GM19397 (cell line): ENCODE measurements around the gene EFNA5.

Experiments used
- ATAC-seq: cut with Tn5 transposase; IDR thresholded peaks from one replicate; pipeline ENCODE4 v1.9.1; 2021; ENCODE audit warnings: mild to moderate bottlenecking, moderate library complexity; ENCODE audit not compliant: unreplicated experiment

EFNA5 gene

DNA sequence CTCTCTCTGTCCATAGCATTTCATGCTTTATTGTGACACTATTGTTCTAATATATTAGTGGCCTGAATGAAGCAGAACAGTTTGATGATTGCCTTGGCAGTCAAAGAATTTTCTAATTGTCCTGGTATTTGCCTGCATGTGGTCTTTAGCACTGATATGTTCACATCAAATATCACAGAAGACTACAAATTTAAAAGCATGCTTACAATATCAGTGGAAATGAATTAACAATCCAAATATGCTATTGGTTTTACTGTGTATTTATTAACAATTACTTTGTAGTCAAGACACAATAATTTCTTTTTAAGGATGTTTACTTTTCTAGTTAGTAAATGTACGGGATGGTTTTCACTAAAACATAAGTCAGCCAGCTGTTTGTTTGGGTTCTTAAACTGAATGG, 18.3 kb downstream of the EFNA5 start:
- ATAC-seq: no peak

DNA sequence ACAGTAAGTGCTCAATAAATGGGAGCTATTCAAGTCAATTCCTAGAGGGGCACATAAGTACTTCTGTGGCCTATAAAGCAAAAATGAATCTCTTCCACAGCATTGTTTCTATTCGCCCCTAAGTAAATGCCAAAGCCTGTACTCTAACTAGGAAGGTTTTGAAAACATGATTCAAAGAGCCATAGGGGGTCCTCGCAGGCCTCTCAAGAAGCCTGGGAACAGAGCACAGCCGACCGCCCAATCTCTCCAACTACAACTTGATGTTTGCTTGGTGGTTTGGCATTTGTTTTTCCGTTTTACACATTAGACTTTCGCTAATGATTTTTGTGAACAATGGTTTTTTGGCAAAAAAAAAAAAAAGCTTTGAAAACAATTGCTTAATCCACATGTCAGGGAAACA, 19.4 kb downstream of the EFNA5 start:
- ATAC-seq: no peak

DNA sequence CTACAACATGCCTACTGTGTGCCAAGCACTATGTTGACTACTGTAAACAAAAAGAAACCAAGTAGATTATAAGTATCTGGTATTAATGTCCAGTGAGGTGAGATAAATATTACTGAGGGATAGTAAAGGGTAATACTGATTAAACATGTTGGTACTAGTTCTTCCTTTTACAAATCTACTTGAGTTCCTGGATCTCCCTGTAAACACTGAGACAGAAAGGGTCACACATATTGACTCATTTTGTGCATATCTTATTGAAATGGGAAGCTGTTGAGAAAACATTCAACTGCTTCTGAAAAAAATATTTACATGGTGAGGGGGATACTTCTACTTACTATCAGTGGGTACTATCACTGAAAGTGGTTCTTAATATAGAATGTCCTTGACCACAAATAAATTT, 24.3 kb downstream of the EFNA5 start:
- ATAC-seq: no peak

DNA sequence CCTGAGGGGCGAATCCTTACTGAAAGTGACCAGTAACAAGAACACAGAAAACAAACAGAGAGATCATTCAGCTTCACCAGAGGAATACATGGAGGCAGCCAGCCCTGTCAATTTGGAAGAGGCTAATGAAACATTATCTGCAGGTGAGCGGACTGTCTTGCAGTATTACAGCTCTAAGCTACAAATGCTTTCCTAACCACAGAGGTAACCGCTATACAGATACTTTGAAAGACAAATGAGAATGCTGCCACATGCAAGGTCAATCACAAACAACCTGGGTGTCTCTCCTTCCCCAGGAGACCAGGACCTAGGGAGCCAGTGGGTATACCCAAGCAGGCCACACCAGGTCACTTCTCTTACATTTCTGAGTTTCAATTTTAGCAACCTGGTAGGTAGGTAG, 30.2 kb downstream of the EFNA5 start:
- ATAC-seq: no peak

DNA sequence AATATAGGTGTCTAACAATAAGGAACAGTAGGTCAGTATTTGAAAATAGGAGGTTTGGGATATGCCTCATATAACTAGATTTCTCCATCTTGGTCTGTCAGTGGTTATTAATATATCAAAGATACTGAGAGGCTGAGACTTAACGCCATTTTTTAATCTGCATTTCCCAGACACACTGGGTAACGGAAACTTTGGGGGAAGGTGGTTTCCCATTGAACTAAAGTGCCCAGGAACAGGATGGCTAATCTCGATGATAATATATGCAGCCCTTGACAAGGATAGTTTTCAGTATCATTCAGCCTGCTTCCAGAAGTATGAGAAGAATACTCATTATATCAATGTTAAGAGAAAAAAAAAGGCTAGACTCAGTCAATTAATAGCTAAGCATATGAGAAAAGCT, 30.7 kb downstream of the EFNA5 start:
- no peak for ATAC-seq

DNA sequence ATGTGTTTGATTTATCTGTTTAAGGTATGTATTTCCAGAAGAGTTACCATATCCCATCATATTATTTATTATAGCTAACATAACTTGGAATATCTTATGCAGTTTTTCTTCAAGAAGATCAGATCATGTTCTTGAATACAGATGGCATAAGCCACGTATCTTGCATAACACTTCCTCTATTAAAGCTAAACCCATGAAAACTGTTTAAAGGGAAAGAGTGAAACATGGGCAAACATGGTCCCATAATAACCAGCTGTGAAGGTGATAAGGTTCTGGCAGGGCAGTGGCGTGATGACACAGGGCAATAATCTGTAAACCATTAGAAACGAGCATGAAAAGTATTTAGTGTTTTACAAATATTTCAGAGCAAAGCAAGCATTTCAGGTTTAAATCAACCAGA, 34.2 kb downstream of the EFNA5 start:
- no peak for ATAC-seq

DNA sequence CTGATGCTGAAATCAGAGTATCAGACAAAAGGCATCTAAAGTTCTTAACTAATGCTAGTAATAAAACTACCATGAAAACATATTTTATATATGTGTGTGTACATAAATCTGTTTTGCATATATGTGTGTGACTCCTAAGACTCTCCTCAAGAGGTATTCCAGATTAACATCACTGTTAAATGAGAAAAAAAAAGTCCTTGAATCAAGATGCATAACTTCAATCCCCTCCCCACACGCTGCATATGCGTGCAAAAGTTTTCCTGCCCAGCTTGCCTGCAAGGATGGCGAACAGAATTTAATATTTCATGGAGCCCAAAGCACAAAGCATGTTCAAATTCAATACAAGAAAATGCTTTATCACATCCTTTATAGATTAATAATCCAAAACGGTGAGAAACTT, 34.7 kb downstream of the EFNA5 start:
- ATAC-seq: no peak

DNA sequence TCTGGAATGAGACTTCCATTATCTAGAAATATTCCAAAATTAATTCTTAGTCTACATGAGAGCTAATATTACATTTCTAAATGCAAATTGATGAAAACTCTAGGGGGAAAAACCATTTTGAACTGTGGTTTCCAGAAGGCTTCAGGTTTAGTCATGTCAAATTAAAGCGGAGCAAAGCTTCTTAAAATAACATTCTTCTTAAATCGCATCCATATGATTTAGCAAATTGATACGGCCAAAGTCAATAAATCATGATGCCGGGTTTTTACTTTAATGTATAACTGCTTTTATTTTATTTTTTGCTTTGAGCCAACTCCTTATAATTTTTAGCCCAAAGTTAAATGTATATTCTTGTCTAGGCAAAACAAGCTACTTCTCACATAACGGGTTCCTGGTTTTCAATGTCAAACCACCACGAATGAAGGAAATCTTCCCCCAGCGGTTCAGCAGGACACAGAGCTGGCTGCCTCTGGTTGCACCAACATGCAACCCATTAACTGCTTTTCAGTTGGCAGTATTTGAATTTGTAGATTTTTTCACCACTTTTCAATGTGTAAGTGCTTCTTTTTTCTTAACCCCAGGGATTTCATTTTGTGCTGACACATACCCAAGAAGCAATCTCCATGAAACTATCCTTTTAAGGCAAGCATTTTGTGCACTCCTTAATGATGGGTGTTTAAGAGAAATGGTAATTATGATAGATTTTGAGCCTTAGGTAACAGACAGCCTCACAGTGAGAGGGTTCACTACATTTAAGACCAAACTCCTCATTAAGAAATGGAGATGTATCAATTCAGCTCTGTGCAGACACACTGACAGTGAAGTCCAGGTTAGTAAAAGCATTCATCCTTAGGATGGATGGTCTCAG, 35.5 kb downstream of the EFNA5 start:
- no peak for ATAC-seq

DNA sequence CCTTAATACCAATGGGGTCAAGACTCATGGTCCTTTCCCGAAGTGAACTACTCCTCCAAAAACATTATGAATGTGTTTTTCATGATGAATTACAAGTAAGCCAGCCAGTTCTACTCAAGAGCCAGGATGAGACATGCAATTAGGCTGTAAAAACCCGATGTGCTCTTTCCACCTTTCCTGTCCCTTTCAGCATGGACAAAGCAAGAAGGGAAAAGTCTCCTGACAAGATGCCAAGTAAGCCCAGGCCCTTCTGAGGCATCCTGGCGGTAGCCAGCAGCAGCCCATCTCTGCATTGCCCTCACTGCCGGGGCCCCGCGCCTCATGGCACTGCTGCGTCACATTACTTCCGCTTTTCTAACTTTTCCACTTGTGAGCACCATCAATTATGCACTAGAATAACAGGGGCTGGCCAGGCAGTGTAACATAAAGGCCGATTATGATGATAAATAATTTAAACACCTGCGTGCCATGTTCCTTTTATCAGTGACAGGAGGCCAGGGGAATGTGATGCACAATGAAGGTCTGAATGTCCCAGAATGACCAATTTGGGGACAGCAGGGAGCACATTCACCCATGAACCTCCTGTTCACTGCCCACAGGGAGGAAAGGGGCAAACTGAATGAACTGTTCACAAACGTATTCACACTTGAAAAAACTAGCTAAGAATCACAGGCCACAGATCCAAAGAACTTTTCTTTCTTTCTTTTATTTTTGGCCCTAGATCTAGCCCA, 37.4 kb downstream of the EFNA5 start:
- ATAC-seq: no peak

DNA sequence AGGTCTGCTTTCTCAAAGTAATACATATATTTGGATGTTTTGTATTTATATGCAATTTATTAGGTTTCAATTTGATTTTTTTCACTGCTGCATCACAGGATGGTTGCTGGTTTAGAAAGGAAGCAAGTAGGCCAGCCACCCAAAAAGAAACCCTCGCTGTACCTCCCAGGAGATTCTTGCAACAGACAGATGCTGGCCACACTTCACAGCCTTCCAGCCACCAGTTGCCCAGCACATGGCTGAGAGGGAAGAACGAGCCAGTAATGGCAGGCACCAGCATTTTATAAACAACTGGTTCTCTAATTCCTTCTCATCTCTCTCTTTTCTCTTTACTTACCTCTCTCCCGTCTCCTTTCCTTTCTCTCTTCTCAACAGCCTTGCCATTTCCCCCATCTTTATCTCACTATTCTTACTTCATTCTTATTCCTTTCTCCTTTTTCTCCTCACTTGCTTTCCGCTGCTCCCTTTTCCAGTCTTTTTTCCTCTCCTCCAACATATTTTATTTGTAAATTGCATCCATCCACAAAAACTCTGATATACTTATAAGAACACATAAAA, 38.9 kb downstream of the EFNA5 start:
- ATAC-seq: no peak

DNA sequence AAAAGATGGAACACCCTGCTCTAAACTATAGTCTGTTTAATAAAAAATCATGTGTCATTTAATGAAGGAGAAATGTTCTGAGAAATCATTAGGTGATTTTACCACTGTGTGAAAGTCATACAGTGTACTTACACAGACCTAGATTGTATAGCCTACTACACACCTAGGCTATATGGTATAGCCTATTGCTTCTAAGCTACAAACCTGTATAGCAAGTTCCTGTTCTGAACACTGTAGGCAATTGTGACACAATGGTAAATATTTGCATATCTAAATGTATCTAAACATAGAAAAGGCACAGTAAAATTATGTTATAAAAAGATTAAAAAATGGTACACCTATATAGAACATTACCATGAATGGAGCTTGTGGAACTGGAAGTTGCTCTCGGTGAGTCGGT, 40.6 kb downstream of the EFNA5 start:
- ATAC-seq: no peak

DNA sequence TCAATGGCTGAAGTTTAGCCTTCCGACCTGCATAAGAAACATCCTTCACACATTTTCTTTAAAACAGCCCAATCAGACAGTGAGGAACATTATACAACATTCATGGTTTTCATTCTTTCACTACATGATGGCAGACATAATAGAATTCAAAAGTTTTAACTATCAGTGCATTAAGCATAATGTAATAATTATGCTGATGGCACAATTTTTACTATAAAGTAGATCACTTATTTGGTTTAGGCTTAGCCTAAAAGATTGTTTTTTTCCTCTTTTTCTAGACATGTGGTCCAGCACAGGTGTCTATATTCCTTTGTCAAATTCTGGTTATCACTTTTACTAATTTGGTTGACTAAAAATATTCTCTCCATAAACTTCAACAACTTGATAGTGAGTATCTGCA, 46.5 kb downstream of the EFNA5 start:
- no peak for ATAC-seq

DNA sequence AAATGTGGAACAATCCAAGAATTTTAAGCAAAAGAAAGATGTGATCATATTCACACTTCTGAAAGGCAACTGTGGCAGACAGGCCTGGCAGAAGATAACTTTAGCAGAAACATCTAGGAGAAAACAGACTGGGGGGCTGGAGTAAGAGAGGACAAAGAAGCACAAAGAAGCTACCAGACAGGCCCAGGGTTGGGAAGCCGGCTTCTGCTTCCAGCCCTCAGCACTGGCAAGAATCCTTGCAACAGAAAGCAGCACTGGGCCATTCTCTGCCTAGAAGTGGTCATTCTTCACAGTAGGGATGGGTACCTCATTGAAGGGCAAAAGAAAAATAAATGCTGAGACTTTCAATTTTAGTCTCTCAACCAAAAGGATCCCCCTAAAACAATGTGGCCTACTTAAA, 49.6 kb downstream of the EFNA5 start:
- no peak for ATAC-seq

DNA sequence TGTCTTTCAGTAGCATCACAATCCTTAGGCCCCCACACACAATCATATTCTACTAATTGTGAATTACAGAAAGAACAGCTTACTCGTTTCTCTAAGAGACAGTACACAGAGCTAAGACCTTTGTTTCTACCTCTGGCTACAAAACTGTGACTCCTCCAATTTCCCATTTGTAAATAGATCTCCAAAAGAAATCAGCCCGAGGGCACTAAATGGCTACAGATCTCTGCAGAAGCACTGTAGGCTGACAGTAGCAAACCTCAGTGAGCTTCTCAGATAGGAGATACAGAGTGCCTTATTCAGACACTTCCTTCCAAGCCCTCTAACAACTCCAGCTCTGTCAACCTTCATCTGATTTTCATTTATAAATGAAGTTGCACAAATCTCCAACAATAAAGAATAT, 51.0 kb downstream of the EFNA5 start:
- no peak for ATAC-seq

DNA sequence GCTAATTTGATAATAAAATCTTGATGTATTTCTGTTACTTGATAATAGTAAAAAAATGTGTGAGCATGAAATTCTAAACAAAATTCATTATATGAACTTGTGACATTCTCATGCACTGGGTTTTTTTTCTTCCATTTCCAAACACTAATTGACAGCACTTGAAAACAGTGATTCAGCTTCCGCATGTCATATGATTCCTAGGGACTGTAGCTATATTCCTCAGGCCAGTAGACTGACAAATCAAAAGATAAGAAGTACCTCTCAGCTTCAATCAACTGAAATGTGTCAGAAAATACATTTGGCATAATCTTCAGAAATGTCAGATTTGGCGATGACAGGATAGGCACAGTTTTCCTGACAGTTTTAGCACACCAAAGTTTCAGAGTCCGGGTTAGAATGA, 52.5 kb downstream of the EFNA5 start:
- ATAC-seq: no peak

DNA sequence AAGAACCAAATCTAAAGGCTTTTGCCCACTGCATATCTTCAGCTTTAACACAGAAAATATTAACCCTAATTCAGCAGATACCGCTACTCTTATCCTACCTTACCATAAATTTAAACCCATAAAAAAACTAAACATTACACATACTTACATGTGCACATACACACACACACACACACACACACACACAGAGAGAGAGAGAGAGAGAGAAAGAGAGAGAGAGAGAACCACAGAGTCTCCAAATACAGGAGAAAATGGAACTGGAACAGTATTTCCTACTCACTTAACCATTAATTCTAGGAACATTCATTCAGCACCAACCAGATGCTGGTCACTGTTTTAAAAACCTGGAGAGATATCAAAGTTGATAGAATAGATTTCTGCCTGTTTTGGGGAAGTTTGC, 53.7 kb downstream of the EFNA5 start:
- ATAC-seq: no peak

DNA sequence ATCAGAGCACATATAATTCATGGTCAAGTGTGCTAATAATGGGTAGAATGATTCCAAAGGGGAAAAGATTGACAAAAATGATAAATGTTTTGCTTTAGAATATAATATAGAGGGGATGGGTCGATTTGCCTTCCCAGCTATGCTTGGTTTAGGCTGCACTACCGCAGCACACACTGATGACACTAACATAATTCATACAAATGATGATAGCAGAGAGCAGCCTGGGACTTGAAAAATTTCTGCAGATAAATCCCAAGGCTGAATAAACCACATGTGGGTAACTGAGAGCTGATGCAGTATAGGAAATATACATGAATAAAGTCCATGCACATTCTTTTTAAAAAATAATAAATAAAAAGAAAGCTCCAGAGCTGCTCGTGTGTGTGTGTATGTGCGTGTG, 54.5 kb downstream of the EFNA5 start:
- no peak for ATAC-seq

DNA sequence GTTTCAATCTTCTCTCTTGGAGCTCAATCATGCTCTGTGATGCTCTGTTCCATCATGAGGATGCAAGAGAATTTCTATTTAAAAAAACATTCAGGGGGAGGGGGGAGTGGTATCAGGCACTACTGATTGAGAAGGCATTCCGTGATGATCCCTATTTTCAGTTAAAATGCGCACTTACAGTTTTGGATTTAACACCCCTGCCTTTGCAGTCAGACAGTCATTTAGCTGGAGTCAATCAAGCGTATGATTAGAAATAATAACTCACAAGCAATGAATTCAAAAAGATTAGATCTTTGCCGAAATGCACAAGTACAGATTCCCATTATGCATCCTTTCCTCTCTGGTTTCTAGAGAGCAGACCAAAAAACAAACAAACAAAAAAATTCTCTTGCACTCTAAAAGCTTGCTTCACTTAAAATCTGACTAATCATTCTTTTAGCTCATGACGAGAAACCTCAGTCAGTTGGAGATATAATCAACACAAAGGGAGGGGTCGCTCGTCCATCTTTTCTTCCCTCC, 55.4 kb downstream of the EFNA5 start:
- no peak for ATAC-seq

DNA sequence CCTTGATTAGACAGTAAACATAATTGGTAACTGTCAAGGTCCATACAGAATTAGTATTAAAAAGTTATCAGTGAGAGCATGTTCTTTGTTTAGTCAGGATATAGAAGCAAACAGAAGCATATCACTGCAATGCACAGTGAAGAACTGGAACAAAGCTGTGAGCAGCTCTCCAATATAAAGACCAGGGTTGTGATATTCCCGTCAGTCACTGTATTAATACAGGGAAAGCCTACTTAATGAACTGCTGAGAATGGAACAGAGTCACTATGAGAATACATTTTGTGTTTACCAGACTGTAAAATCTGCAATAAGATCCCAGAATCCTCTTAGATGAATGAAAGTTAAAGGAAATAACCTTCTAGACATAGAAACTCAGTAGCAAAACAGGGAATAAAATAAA, 58.2 kb downstream of the EFNA5 start:
- ATAC-seq: no peak

DNA sequence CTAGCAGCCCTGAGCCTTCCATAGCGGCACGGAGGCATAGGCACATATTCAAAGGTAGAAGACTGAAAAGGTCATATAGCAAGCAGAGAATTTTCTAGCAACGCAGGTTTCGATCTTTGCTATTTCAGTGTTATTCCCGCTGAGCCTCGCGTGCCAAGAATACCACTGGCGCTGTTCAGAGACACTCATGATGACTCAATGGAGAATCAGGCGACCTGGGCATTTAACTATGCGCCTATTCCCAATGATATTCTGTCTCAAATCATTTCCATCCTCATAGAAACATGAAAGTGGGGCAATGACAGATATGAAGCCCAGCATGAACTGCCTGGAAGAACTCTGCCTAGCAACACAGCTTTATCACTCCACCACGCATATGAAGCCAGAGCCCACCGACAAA, 59.9 kb downstream of the EFNA5 start:
- no peak for ATAC-seq

DNA sequence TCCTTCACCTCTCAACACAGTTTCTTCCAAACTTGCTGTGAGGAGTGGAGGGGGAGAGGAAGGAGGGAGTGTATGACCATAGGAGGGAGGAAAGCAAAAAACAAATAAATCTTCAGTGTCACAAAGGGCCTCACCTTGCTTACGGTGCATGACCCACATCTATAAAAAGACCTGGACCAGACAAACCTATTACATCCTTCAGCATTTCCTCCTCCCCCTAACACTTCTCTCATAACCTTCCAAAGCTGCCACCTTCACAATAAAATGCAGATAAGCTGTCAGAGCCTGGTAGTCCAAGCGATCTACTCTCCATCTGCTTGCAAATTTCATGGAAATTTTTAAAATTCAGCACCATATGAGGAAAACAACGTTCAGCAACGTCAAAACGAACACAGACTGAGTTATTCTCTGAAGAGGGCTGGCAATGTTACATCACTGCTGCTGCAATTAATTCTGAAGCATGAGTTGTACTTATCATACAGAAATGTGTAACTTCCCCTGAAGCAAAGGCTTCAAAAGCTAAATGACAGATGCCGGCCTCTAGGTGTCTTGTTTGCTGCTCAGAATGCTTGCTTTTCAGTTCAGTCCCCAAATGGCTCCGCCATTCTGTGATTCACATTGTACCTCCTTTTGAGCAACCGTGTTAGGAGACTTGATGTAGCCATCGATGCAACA, 62.9 kb downstream of the EFNA5 start:
- no peak for ATAC-seq
